ENCODE measurements around the gene CLEC2A.

GRCh38 chr12:9973949-9974348 is 41.8 kb upstream of the CLEC2A start:
- TF ChIP-seq CTCF (IDR thresholded peaks at IDR 0.05) = no peak
- no peak for TF ChIP-seq POLR2A (IDR thresholded peaks at IDR 0.05)
- TF ChIP-seq POLR2AphosphoS5 (IDR thresholded peaks at IDR 0.05) = no peak
